Measurements from ENCODE around the gene PCDHA3. TPM values are rescaled to one million over a fixed set of nuclear protein-coding genes. Genes with fewer than 3 reads are reported as not detected.
"Not testable (repeated sequence)": the region's sequence is repeated elsewhere in the genome, so short reads cannot be mapped to it uniquely, and the experiment has no call there.

PCDHA3 gene
- polyA plus RNA-seq, 1 experiment = 0.16 TPM

- Histone ChIP-seq H3K27me3 (ENCODE audit: control insufficient read depth, insufficient read depth, low read length) (no peaks in the 10 kb centered on the region), H3K4me3 (ENCODE audit: low read depth, low read length) (no peak overlapping the region), H3K36me3 (ENCODE audit: control insufficient read depth, insufficient read depth, low read length) (no peaks in the 10 kb centered on the region)
- TF ChIP-seq CTCF (IDR thresholded peaks at IDR 0.05; ENCODE audit: insufficient read depth, low read depth, low read length) = no peak
- no peak for DNase-seq (ENCODE audit: low read depth)
- ChIA-PET CTCF (no interaction called here), POLR2A (no interaction called here)
Measured at GRCh38 chr5:140796718-140797095, 4.2 kb upstream of the PCDHA3 start.

- DNase-seq (ENCODE audit: low read depth) = no peak
- CTCF ChIA-PET = interaction anchor here (0.7 to 1.9 kb wide), 3 partner anchors 10 to 50 kb away, joined by 3 to 4 read pairs (median 3); no protein-coding TSS in a partner anchor
Measured at GRCh38 chr5:140801494-140801841, 611 bp downstream of the PCDHA3 start.

GRCh38 chr5:140802381-140802780, 1.5 kb downstream of the PCDHA3 start:
- CTCF ChIA-PET = interaction anchor here (1.9 kb wide), 1 partner anchor 10 kb away, joined by 4 read pairs; no protein-coding TSS in a partner anchor
- H3K4me3 ChIP-seq (ENCODE audit: low read depth, low read length); H3K36me3 ChIP-seq (ENCODE audit: control insufficient read depth, insufficient read depth, low read length); DNase-seq (ENCODE audit: low read depth); POLR2A ChIA-PET; H3K27me3 ChIP-seq (ENCODE audit: control insufficient read depth, insufficient read depth, low read length): not testable (repeated sequence)

More at GRCh38 chr5:140801494-140801841, 611 bp downstream of the PCDHA3 start:
- Histone ChIP-seq H3K4me3 (ENCODE audit: low read depth, low read length) (peak overlapping the region; percentile 19; the same call in 1 of the 2 replicates), H3K27me3 (ENCODE audit: control insufficient read depth, insufficient read depth, low read length) (no peaks in the 10 kb centered on the region), H3K36me3 (ENCODE audit: control insufficient read depth, insufficient read depth, low read length) (no peaks in the 10 kb centered on the region)
- peak; percentile 38 for TF ChIP-seq CTCF (IDR thresholded peaks at IDR 0.05; ENCODE audit: insufficient read depth, low read depth, low read length)
- POLR2A ChIA-PET = no interaction called here

GRCh38 chr5:140802781-140803271, 2.0 kb downstream of the PCDHA3 start:
- DNase-seq (ENCODE audit: low read depth) = no peak
- no peaks in the 10 kb centered on the region for H3K36me3 ChIP-seq (ENCODE audit: control insufficient read depth, insufficient read depth, low read length)
- H3K4me3 ChIP-seq (ENCODE audit: low read depth, low read length) = no peak overlapping the region
- H3K27me3 ChIP-seq (ENCODE audit: control insufficient read depth, insufficient read depth, low read length) = no peaks in the 10 kb centered on the region
- CTCF ChIA-PET = interaction anchor here (1.9 kb wide), 1 partner anchor 9 kb away, joined by 4 read pairs; no protein-coding TSS in a partner anchor
- no peak for TF ChIP-seq CTCF (IDR thresholded peaks at IDR 0.05; ENCODE audit: insufficient read depth, low read depth, low read length)
- POLR2A ChIA-PET = no interaction called here

- Histone ChIP-seq H3K27me3 (ENCODE audit: control insufficient read depth, insufficient read depth, low read length) (no peaks in the 10 kb centered on the region), H3K4me3 (ENCODE audit: low read depth, low read length) (peak within 1 kb of the TSS; percentile 32), H3K36me3 (ENCODE audit: control insufficient read depth, insufficient read depth, low read length) (no peaks in the 10 kb centered on the region)
- CTCF ChIA-PET = interaction anchor here (0.6 to 1.6 kb wide), 3 partner anchors 10 to 172 kb away, joined by 3 to 4 read pairs (median 3); no protein-coding TSS in a partner anchor
- POLR2A ChIA-PET = no interaction called here
- DNase-seq (ENCODE audit: low read depth) = no peak
- peak; percentile 38 for TF ChIP-seq CTCF (IDR thresholded peaks at IDR 0.05; ENCODE audit: insufficient read depth, low read depth, low read length)
Measured at GRCh38 chr5:140806834-140807775, 6.2 kb downstream of the PCDHA3 start, which contains the start of gene PCDHA4. PCDHA4 (plus strand) TSS chr5:140807068.

- H3K27me3 ChIP-seq (ENCODE audit: control insufficient read depth, insufficient read depth, low read length); POLR2A ChIA-PET; H3K36me3 ChIP-seq (ENCODE audit: control insufficient read depth, insufficient read depth, low read length); DNase-seq (ENCODE audit: low read depth); H3K4me3 ChIP-seq (ENCODE audit: low read depth, low read length): not testable (repeated sequence)
- CTCF ChIA-PET = interaction anchor here (0.6 to 1.6 kb wide), 4 partner anchors 9 to 871 kb away, joined by 3 to 4 read pairs (median 3); no protein-coding TSS in a partner anchor
Measured at GRCh38 chr5:140808241-140808888, 7.5 kb downstream of the PCDHA3 start.
